RWPE2 (cell line): ENCODE data around the gene SCN2B.
A peak's percentile ranks its signal among the peaks of the same experiment; 100 is the strongest.

Source experiments
- ATAC-seq: fragments of 200-7000 bp; cut with Tn5 transposase; 3 replicates; pipeline ENCODE4 v1.9.1; 2021; ENCODE audit warnings: low read depth
- DNase-seq: peaks from one replicate; pipeline ENCODE4 v3.0.0-alpha.2; 2020; ENCODE audit warnings: low spot score
- H3K27ac ChIP-seq: fragments of 450-650 bp; 2 replicates; pipeline ENCODE4 v1.5.1; 2017; ENCODE audit warnings: mild to moderate bottlenecking; ENCODE audit not compliant: poor library complexity, severe bottlenecking
- H3K27me3 ChIP-seq: fragments of 250-450 bp; sonication (Bioruptor Pico); 2 replicates; pipeline ENCODE4 v1.5.1; 2021; ENCODE audit warnings: mild to moderate bottlenecking, moderate library complexity; ENCODE audit not compliant: insufficient read depth, poor library complexity, severe bottlenecking
- H3K36me3 ChIP-seq: fragments of 250-450 bp; sonication (Bioruptor Pico); 2 replicates; pipeline ENCODE4 v1.5.1; 2020; ENCODE audit warnings: low read depth, mild to moderate bottlenecking, moderate library complexity
- H3K4me1 ChIP-seq: fragments of 250-450 bp; sonication (Bioruptor Pico); 2 replicates; pipeline ENCODE4 v1.5.1; 2021; ENCODE audit warnings: mild to moderate bottlenecking, moderate library complexity; ENCODE audit not compliant: insufficient read depth, poor library complexity, severe bottlenecking
- H3K4me3 ChIP-seq: fragments of 250-450 bp; sonication (Bioruptor Pico); 2 replicates; pipeline ENCODE4 v1.5.1; 2021; ENCODE audit warnings: mild to moderate bottlenecking, moderate library complexity; ENCODE audit not compliant: severe bottlenecking
- H3K9me3 ChIP-seq: fragments of 250-450 bp; sonication (Bioruptor Pico); 2 replicates; pipeline ENCODE4 v1.5.1; 2021; ENCODE audit warnings: mild to moderate bottlenecking, moderate library complexity; ENCODE audit not compliant: severe bottlenecking
- TF ChIP-seq, protein P1 (sequence below): fragments of 450-650 bp; IDR thresholded peaks from one replicate; pipeline ENCODE4 v1.5.1; 2017; ENCODE audit warnings: mild to moderate bottlenecking, moderate library complexity; ENCODE audit not compliant: poor library complexity, severe bottlenecking

The SCN2B gene

DNA sequence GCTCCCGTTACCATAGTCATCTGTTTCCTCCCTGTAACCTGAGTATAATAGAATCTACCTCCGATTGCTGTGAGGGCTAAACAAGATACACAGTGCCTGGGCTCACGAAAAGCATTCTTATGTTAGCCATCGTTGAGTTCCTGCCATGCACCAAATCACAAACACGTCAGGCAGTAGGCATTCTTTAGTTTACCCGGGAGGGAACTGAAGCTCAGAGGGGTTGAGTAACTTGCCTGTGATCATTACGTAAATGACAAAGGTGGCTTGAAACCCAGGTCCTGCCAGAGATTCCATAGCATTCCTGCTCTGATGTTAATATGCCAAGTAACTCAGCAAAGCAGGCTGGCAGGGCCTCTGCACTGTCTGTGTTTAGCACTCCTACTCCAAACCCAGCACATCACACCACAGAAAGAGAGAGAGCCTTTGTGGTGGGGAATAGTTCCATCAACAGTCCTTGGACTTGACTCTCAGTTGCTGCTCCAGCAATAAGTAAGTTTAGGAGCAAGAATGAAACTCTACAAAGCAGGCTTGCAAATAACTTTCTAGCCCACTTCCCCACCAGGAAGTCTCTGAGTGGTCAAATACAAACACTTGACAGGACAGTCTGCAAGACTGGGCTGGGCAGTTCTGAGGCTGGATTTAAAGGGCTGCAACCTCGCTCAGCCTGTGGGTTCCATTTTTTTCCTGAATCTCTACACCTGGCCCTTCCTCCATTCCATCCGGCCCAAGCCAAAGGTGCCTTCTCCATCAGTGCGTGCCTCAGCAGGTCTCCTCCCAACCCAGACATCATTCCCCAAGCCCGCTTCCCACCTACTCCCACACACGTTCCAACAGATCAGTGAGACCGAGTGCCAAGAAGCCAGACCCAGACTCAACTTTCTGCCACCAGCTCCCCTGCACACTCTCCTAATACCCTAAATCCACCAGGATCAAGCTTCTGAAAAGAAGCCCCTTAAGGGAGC is 1.1 kb downstream of the SCN2B start:
- no peaks in the 10 kb centered on the region for H3K27me3 ChIP-seq
- peak overlapping the region; percentile 27 for H3K27ac ChIP-seq
- no peak for DNase-seq
- H3K36me3 ChIP-seq = no peaks in the 10 kb centered on the region
- H3K9me3 ChIP-seq = no peaks in the 10 kb centered on the region
- peak; percentile 77 for ATAC-seq
- TF ChIP-seq, protein P1, sequence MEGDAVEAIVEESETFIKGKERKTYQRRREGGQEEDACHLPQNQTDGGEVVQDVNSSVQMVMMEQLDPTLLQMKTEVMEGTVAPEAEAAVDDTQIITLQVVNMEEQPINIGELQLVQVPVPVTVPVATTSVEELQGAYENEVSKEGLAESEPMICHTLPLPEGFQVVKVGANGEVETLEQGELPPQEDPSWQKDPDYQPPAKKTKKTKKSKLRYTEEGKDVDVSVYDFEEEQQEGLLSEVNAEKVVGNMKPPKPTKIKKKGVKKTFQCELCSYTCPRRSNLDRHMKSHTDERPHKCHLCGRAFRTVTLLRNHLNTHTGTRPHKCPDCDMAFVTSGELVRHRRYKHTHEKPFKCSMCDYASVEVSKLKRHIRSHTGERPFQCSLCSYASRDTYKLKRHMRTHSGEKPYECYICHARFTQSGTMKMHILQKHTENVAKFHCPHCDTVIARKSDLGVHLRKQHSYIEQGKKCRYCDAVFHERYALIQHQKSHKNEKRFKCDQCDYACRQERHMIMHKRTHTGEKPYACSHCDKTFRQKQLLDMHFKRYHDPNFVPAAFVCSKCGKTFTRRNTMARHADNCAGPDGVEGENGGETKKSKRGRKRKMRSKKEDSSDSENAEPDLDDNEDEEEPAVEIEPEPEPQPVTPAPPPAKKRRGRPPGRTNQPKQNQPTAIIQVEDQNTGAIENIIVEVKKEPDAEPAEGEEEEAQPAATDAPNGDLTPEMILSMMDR = no peak
- no peak overlapping the region for H3K4me3 ChIP-seq
- peaks cover 11% of the 10 kb centered on the region for H3K4me1 ChIP-seq

- H3K4me1 ChIP-seq = peaks cover 11% of the 10 kb centered on the region
- peak overlapping the region; percentile 27 for H3K27ac ChIP-seq
- ATAC-seq (no peak), DNase-seq (no peak)
- TF ChIP-seq, protein P1 = no peak
- no peaks in the 10 kb centered on the region for H3K9me3 ChIP-seq
- no peaks in the 10 kb centered on the region for H3K27me3 ChIP-seq
- H3K4me3 ChIP-seq = no peak overlapping the region
- no peaks in the 10 kb centered on the region for H3K36me3 ChIP-seq
These were observed 2.4 kb downstream of the SCN2B start for GRCh38 chr11:118174006-118174567.

GRCh38 chr11:118172356-118172755 is 4.1 kb downstream of the SCN2B start:
- TF ChIP-seq, protein P1 = no peak
- ATAC-seq (no peak), DNase-seq (peak; percentile 23)
- Histone ChIP-seq H3K4me3 (no peak overlapping the region), H3K9me3 (no peaks in the 10 kb centered on the region), H3K27me3 (no peaks in the 10 kb centered on the region), H3K27ac (no peak overlapping the region), H3K4me1 (peaks cover 11% of the 10 kb centered on the region), H3K36me3 (no peaks in the 10 kb centered on the region)

- TF ChIP-seq, protein P1 = peak; percentile 94
- Histone ChIP-seq H3K4me3 (no peak overlapping the region), H3K36me3 (no peaks in the 10 kb centered on the region), H3K4me1 (peaks cover 12% of the 10 kb centered on the region), H3K9me3 (no peaks in the 10 kb centered on the region), H3K27ac (no peak overlapping the region), H3K27me3 (no peaks in the 10 kb centered on the region)
- ATAC-seq (peak; percentile 57), DNase-seq (peak; percentile 60)
These were observed 5.0 kb downstream of the SCN2B start for GRCh38 chr11:118171269-118172062.
